ENCODE results near the gene PFKFB4.

- TF ChIP-seq CTCF (conservative IDR thresholded peaks at IDR 0.05; ENCODE audit: low read depth, low read length), result no peak
- no peak for TF ChIP-seq RCOR1 (IDR thresholded peaks at IDR 0.05; ENCODE audit: insufficient replicate concordance, low read length)
- TF ChIP-seq POLR2A (IDR thresholded peaks at IDR 0.05; ENCODE audit: low read depth, low read length), result no peak
- no peak for TF ChIP-seq BHLHE40 (IDR thresholded peaks at IDR 0.05; ENCODE audit: low read depth, low read length)
- no peak for TF ChIP-seq RFX5 (IDR thresholded peaks at IDR 0.05; ENCODE audit: low read depth, low read length)
- TF ChIP-seq CEBPB (IDR thresholded peaks at IDR 0.05; ENCODE audit: low read depth, low read length), result no peak
These were observed 9.2 kb upstream of the PFKFB4 start for GRCh38 chr3:48565591-48566400.
